Ovary (tissue), 9 donors: Measurements from ENCODE around the gene SHISA6. TPM values are rescaled to one million over a fixed set of nuclear protein-coding genes. Genes with fewer than 3 reads are reported as not detected.

Experiments
- DNase-seq, 5 donors: peaks; one replicate each; pipeline ENCODE4 v3.0.0-alpha.2; 2019 to 2020
- H3K27ac ChIP-seq, 2 donors: fragments of 200-600 bp; one replicate each; pipeline versions ENCODE4 v1.5.1 to v1.8.0; 2019 to 2022
- H3K27me3 ChIP-seq: fragments of 200-600 bp; one replicate; pipeline ENCODE4 v1.8.0; 2022
- H3K36me3 ChIP-seq: fragments of 200-600 bp; sonication (generic); one replicate; pipeline ENCODE4 v1.5.1; 2019
- H3K4me1 ChIP-seq: one replicate; pipeline ENCODE4 v1.8.1; 2013; ENCODE audit warnings: mild to moderate bottlenecking, moderate library complexity; ENCODE audit not compliant: insufficient read depth
- H3K4me3 ChIP-seq: fragments of 200-600 bp; sonication (generic); one replicate; pipeline ENCODE4 v1.5.1; 2017
- H3K9me3 ChIP-seq, 2 donors: fragments of 200-600 bp in 1 of 2; sonication (generic) in 1 of 2; one replicate each; pipeline versions ENCODE4 v1.5.1 to v1.8.1; 2013 to 2019; ENCODE audit warnings: mild to moderate bottlenecking in 1 of 2, moderate library complexity in 1 of 2
- EP300 ChIP-seq: sonication (generic); formaldehyde crosslinking; IDR thresholded peaks from one replicate; pipeline ENCODE4 v1.6.1; 2017; ENCODE audit warnings: antibody characterized with exemption
- POLR2A ChIP-seq: fragments of 450-650 bp; IDR thresholded peaks from one replicate; pipeline ENCODE4 v1.6.1; 2017; ENCODE audit warnings: antibody characterized with exemption, mild to moderate bottlenecking, moderate library complexity
- WGBS, 3 donors: extraction: QIAGEN DNeasy Blood & Tissue Kit in 1 of 3; methylation state at CpG; one replicate each; pipeline versions ENCODE4 v1.1.5 to v1.1.7; 2013 to 2017; 5-methylcytosine and 5-hydroxymethylcytosine counted together
- intact Hi-C, 4 donors: fragments of 100-400 bp; cut with DNase I; formaldehyde crosslinking; loops; one replicate each; pipeline versions ENCODE4 v1.11.0 to v1.15.1; 2022 to 2023
- polyA plus RNA-seq, 2 donors: library from polyadenylated mRNA; stranded (reverse); fragments of 200-250 nt in 1 of 2; fragments of 350-450 nt in 1 of 2; fragmentation: Illumina TruSeq in 1 of 2; extraction: RNeasy Lipid Tissue Mini Kit (QIAGEN cat#74804) in 1 of 2; gene quantifications; one replicate each; pipeline ENCODE4 v1.2.3, GENCODE V29; 2013 to 2014
- total RNA-seq, 7 donors: library from RNA; depleted of rRNA in 2 of 7; stranded (reverse); fragments of >200 nt in 2 of 7; fragmentation: NEBNext Ultra II Directional in 3 of 7; extraction: Animal tissue kit (Norgen Biotek cat#: 25700) in 3 of 7; gene quantifications; one replicate each; pipeline versions ENCODE4 v1.1.0 to v1.2.4, GENCODE V29; 2016 to 2023
- TF ChIP-seq, protein P1 (sequence below), 3 donors: fragments of 450-650 bp in 2 of 3; fragments of 200-600 bp in 1 of 3; IDR thresholded peaks; one replicate each; pipeline versions ENCODE4 v1.5.1 to v1.8.0; 2016 to 2022; ENCODE audit warnings: antibody characterized with exemption in 3 of 3, mild to moderate bottlenecking in 1 of 3
- donor health status: DM: no; HTN: no; CAD: no; lungs with moderate emphysema.
- donor health status: DM: no; HTN: no; CAD: no.
- donor health status: Bipolar disorder and iron deficiency.
- donor health status: DM: yes; HTN: yes; CAD: no.
- donor health status: DM: no; HTN: no; CAD: no.
- donor health status: DM: yes; HTN: yes; CAD: no.

The SHISA6 gene
- total and polyA plus RNA-seq, 9 donors = 0.10 to 1.5 (median 0.38) TPM

DNA sequence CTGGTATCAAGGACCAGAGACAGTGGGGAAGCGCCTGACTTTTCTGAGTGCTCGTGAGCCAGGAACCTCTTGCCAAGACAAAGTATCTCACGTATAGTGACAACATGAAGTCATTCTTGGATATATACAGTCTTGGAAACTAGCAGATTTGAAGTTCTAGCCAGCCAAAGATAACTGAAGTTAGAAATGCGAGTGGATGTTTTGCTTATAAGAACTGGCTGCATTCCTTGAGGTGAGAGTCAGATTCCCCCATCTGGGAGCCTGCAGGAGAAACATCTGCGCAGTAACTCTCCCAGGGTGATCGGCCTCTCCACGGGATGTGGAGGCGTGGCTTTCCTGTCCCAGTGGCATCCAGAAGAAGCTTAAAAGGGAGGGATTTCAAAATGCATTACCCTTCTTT, 89.8 kb downstream of the SHISA6 start:
- TF ChIP-seq EP300 (no peak), POLR2A (no peak)
- TF ChIP-seq, protein P1, sequence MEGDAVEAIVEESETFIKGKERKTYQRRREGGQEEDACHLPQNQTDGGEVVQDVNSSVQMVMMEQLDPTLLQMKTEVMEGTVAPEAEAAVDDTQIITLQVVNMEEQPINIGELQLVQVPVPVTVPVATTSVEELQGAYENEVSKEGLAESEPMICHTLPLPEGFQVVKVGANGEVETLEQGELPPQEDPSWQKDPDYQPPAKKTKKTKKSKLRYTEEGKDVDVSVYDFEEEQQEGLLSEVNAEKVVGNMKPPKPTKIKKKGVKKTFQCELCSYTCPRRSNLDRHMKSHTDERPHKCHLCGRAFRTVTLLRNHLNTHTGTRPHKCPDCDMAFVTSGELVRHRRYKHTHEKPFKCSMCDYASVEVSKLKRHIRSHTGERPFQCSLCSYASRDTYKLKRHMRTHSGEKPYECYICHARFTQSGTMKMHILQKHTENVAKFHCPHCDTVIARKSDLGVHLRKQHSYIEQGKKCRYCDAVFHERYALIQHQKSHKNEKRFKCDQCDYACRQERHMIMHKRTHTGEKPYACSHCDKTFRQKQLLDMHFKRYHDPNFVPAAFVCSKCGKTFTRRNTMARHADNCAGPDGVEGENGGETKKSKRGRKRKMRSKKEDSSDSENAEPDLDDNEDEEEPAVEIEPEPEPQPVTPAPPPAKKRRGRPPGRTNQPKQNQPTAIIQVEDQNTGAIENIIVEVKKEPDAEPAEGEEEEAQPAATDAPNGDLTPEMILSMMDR (IDR thresholded peaks at IDR 0.05) = no peak
- Histone ChIP-seq H3K4me1 (peaks cover 4% of the 10 kb centered on the region), H3K27me3 (no peaks in the 10 kb centered on the region), H3K36me3 (no peaks in the 10 kb centered on the region), H3K27ac (no peak overlapping the region), H3K9me3 (no peaks in the 10 kb centered on the region), H3K4me3 (no peak overlapping the region)
- intact Hi-C loops = no loop called here
- peak in 3 of 5 donors; percentile 26 to 61 (median 48) for DNase-seq
- WGBS, 3 donors = 2 to 6% (median 4%) methylated on average over 8 of the region's 8 CpGs

DNA sequence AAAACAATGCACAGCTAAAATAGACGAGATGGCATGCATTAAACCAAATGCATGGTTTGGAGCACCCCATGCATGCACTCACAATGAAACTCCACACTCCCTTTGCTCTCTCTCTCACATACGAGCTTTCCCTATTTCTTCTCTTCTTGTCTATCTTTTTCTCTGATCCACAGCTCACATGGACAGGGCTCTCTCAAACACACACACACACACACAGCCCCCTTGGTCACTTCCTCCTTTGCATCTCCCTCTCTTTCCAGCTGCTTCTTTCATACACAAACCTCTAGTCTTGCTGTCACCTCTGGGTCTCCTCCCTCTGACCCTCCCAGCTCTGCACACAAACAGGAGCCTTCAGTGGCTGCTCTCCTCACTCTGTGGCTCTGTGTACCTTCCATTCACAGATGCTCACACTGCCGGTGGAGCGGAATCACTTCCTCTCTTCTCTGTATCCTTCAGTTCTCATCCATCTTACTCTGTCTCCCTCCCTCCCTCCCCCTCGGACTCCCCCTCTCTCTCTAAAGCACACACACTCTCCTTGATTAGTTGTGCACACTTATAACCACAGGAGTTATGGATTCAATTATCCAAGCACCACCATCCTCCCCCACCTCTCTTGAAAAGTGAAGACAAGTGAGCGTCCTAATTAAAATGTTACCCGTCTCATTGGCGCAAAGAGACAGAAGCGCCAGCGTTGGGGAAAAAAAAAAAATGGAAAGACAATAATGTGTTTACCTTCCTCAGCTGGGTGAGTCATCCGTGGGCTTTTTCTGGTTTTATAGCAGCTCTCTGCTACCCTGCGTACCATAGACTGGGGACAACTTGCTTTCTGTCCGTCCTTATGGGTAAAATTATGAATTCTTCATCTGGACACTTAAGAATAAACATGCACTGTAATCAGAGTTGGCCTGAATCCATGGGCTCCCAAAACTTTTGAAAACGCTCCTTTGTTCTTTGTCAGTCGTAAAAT, 90.8 kb downstream of the SHISA6 start:
- intact Hi-C loops = no loop called here
- H3K27ac ChIP-seq = no peak overlapping the region
- H3K4me1 ChIP-seq = peaks cover 4% of the 10 kb centered on the region
- H3K36me3 ChIP-seq = no peaks in the 10 kb centered on the region
- H3K9me3 ChIP-seq = no peaks in the 10 kb centered on the region
- DNase-seq = no peak
- 8 to 11% (median 9%) methylated on average over 15 of the region's 15 CpGs for WGBS, 3 donors
- no peak overlapping the region for H3K4me3 ChIP-seq
- no peaks in the 10 kb centered on the region for H3K27me3 ChIP-seq
- no peak for TF ChIP-seq EP300
- TF ChIP-seq, protein P1 (IDR thresholded peaks at IDR 0.05) = no peak
- no peak for TF ChIP-seq POLR2A

DNA sequence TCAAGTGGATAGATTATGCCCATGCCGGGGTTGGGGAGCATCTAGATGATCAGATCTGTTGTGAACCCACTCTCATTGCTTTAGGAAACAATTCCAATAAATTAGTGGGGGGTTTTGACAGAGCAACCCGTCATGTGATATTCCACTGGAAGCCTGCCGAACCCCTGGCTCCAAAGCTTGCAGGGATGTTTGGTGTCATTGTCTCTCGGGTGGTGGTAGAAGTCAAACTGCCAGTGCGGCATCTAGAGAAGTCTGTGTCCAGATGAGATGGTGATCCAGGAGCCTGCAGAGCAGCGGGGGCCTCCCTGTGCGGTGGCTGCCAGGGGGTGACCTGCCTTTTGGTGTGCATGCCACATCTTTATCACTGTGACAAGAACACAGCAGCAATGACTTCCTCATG, 91.7 kb downstream of the SHISA6 start:
- intact Hi-C loops = no loop called here
- Histone ChIP-seq H3K4me3 (no peak overlapping the region), H3K27me3 (no peaks in the 10 kb centered on the region), H3K27ac (no peak overlapping the region), H3K9me3 (no peaks in the 10 kb centered on the region), H3K36me3 (no peaks in the 10 kb centered on the region), H3K4me1 (peaks cover 4% of the 10 kb centered on the region)
- no peak for TF ChIP-seq EP300
- TF ChIP-seq POLR2A = no peak
- TF ChIP-seq, protein P1 (IDR thresholded peaks at IDR 0.05) = no peak
- DNase-seq = no peak
- WGBS, 3 donors = 86 to 95% (median 92%) methylated on average over 7 of the region's 7 CpGs

DNA sequence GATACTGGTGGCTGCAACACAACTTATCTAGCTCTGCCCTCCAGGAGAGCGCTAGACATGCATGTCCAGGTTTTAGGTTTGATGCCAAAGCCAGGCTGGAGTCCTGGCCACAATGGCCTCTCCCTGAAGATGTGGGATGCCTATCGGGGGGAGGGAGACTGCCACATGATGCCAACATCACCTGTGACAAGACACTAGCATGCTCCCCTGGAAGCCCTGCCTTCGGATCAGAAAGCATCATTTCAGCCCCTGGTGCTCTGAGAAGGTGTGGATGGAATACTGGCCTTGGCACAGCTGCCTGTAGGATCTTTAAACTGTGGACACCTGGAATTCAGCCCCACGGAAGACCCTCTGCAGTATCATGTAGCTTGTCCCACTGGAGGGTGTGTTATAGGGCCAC, 93.5 kb downstream of the SHISA6 start:
- no peaks in the 10 kb centered on the region for H3K27me3 ChIP-seq
- peaks cover 4% of the 10 kb centered on the region for H3K4me1 ChIP-seq
- TF ChIP-seq, protein P1 (IDR thresholded peaks at IDR 0.05) = no peak
- no peak for TF ChIP-seq POLR2A
- no peak for TF ChIP-seq EP300
- 90 to 92% (median 90%) methylated on average over 4 of the region's 4 CpGs for WGBS, 3 donors
- DNase-seq = no peak
- no peaks in the 10 kb centered on the region for H3K36me3 ChIP-seq
- intact Hi-C loops = no loop called here
- no peaks in the 10 kb centered on the region for H3K9me3 ChIP-seq
- H3K27ac ChIP-seq = no peak overlapping the region
- H3K4me3 ChIP-seq = no peak overlapping the region
